ENCODE measurements around the gene PAX2. TPM values are rescaled to one million over a fixed set of nuclear protein-coding genes. Genes with fewer than 3 reads are reported as not detected.

Gene PAX2
- total and polyA plus RNA-seq, 2 of the 8 experiments (the other 6 are each of a cell fraction or from before 2014, with no cell fraction given), result 0.02 TPM; not detected in 1

- TF ChIP-seq BACH1 (IDR thresholded peaks at IDR 0.05; ENCODE audit: low read length), result no peak
- TF ChIP-seq JUND (IDR thresholded peaks at IDR 0.05; ENCODE audit: low read length), result no peak
- no peak for TF ChIP-seq TCF12 (IDR thresholded peaks at IDR 0.05; ENCODE audit: low read depth, low read length)
- no peak for TF ChIP-seq FOSL1 (IDR thresholded peaks at IDR 0.05; ENCODE audit: insufficient read depth, low read depth, low read length)
- no peak for TF ChIP-seq RNF2 (IDR thresholded peaks at IDR 0.05; ENCODE audit: borderline replicate concordance, low read depth, low read length, missing control alignments, poor library complexity, severe bottlenecking)
Observed at GRCh38 chr10:100775386-100775785, 30.0 kb downstream of the PAX2 start (continued).

All from H1 (cell line).